Measurements from ENCODE around the gene TCAP.

GRCh38 chr17:39651923-39652586 lies 13.1 kb upstream of the TCAP start:
- TF ChIP-seq, protein P1, sequence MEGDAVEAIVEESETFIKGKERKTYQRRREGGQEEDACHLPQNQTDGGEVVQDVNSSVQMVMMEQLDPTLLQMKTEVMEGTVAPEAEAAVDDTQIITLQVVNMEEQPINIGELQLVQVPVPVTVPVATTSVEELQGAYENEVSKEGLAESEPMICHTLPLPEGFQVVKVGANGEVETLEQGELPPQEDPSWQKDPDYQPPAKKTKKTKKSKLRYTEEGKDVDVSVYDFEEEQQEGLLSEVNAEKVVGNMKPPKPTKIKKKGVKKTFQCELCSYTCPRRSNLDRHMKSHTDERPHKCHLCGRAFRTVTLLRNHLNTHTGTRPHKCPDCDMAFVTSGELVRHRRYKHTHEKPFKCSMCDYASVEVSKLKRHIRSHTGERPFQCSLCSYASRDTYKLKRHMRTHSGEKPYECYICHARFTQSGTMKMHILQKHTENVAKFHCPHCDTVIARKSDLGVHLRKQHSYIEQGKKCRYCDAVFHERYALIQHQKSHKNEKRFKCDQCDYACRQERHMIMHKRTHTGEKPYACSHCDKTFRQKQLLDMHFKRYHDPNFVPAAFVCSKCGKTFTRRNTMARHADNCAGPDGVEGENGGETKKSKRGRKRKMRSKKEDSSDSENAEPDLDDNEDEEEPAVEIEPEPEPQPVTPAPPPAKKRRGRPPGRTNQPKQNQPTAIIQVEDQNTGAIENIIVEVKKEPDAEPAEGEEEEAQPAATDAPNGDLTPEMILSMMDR (conservative IDR thresholded peaks at IDR 0.05; ENCODE audit: low read depth in 2 of 2): no peak
- no peak for TF ChIP-seq JUNB (IDR thresholded peaks at IDR 0.05; ENCODE audit: unreplicated experiment)
- TF ChIP-seq EZH2phosphoT487 (IDR thresholded peaks at IDR 0.05; ENCODE audit: unreplicated experiment): no peak
- TF ChIP-seq STAT1 (IDR thresholded peaks at IDR 0.05; ENCODE audit: unreplicated experiment): no peak
- TF ChIP-seq EZH2 (IDR thresholded peaks at IDR 0.05; ENCODE audit: low read depth, unreplicated experiment): no peak
- no peak for TF ChIP-seq ZNF462 (CRISPR knock-in tag; IDR thresholded peaks at IDR 0.05)
- no peak for TF ChIP-seq POLR2AphosphoS5 (IDR thresholded peaks at IDR 0.05; ENCODE audit: low read depth)
- no peak for TF ChIP-seq CREB1 (CRISPR knock-in tag; IDR thresholded peaks at IDR 0.05; ENCODE audit: low read depth)
- no peak for TF ChIP-seq REST (IDR thresholded peaks at IDR 0.05; ENCODE audit: unreplicated experiment)
- TF ChIP-seq ZNF331 (CRISPR knock-in tag; IDR thresholded peaks at IDR 0.05; ENCODE audit: low read depth): no peak
